Adrenal gland (tissue), 12 donors: ENCODE measurements around the gene PIWIL4. TPM values are rescaled to one million over a fixed set of nuclear protein-coding genes. Genes with fewer than 3 reads are reported as not detected.

ENCODE experiments used
- DNase-seq, 7 donors: peaks; one replicate each; pipeline ENCODE4 v3.0.0-alpha.2; 2019 to 2020
- H3K27ac ChIP-seq, 5 donors: fragments of 200-600 bp; sonication (generic) in 4 of 5; 1 replicate in 3 of 5; 2 replicates in 2 of 5; pipeline versions ENCODE4 v1.5.1 to v1.8.0; 2016 to 2020; ENCODE audit warnings: mild to moderate bottlenecking in 1 of 5
- H3K27me3 ChIP-seq: fragments of 200-600 bp; 2 replicates; pipeline ENCODE4 v1.8.0; 2021
- H3K36me3 ChIP-seq, 2 donors: fragments of 200-600 bp; replicated peaks in 1 of 2; 1 replicate in 1 of 2; 2 replicates in 1 of 2; pipeline versions ENCODE4 v1.5.1 to v1.8.0; 2018 to 2022
- H3K4me1 ChIP-seq, 2 donors: fragments of 200-600 bp; replicated peaks in 1 of 2; 1 replicate in 1 of 2; 2 replicates in 1 of 2; pipeline versions ENCODE4 v1.5.1 to v1.8.0; 2018 to 2021
- H3K4me3 ChIP-seq, 4 donors: fragments of 200-600 bp; sonication (generic) in 3 of 4; one replicate each; pipeline ENCODE4 v1.5.1; 2016 to 2018
- H3K9me3 ChIP-seq, 3 donors: fragments of 200-600 bp; sonication (generic) in 1 of 3; replicated peaks in 1 of 3; 1 replicate in 2 of 3; 2 replicates in 1 of 3; pipeline versions ENCODE4 v1.5.1 to v1.8.0; 2016 to 2021
- CTCF ChIP-seq, 6 experiments: fragments of 450-650 bp in 4 of 6; fragments of 200-600 bp in 2 of 6; sonication (generic) in 1 of 6; IDR thresholded peaks; 1 replicate in 5 of 6; 2 replicates in 1 of 6; pipeline versions ENCODE4 v1.5.1 to v1.8.0; 2016 to 2021; ENCODE audit warnings: antibody characterized with exemption in 6 of 6, mild to moderate bottlenecking in 2 of 6, moderate library complexity in 1 of 6
- POLR2A ChIP-seq, 2 donors: fragments of 450-650 bp; IDR thresholded peaks; one replicate each; pipeline ENCODE4 v1.6.1; 2017; ENCODE audit warnings: antibody characterized with exemption in 2 of 2, mild to moderate bottlenecking in 2 of 2, moderate library complexity in 1 of 2
- WGBS, 4 donors: extraction: QIAGEN DNeasy Blood & Tissue Kit in 2 of 4; methylation state at CpG; one replicate each; pipeline versions ENCODE4 v1.1.5 to v1.1.7; 2013 to 2017; 5-methylcytosine and 5-hydroxymethylcytosine counted together
- intact Hi-C, 2 donors: fragments of 100-400 bp; cut with DNase I; formaldehyde crosslinking; loops; one replicate each; pipeline versions ENCODE4 v1.14.1 to v1.15.0; 2022 to 2023
- polyA plus RNA-seq, 3 donors: library from polyadenylated mRNA; stranded (reverse); fragments of 200-250 nt in 2 of 3; fragments of 350-450 nt in 1 of 3; fragmentation: Illumina TruSeq in 1 of 3; extraction: RNeasy Lipid Tissue Mini Kit (QIAGEN cat#74804) in 1 of 3; gene quantifications; one replicate each; pipeline ENCODE4 v1.2.3, GENCODE V29; 2013 to 2014
- total RNA-seq, 9 donors: library from RNA; depleted of rRNA in 4 of 9; stranded (reverse); fragments of >200 nt in 4 of 9; fragments of 120-200 nt in 1 of 9; fragmentation: NEBNext Ultra II Directional in 1 of 9; extraction: Animal tissue kit (Norgen Biotek cat#: 25700) in 1 of 9; gene quantifications; one replicate each; pipeline versions ENCODE4 v1.1.0 to v1.2.4, GENCODE V29; 2013 to 2023
- donor health status: healthy with polysubstance abuse.
- donor health status: Bipolar disorder and iron deficiency.
- donor health status: DM: yes; HTN: yes; CAD: no.
- donor health status: DM: no; HTN: no; CAD: no.
- donor health status: DM: no; HTN: no; CAD: no.
- donor health status: DM: yes; HTN: yes; CAD: no.

PIWIL4 gene
- total and polyA plus RNA-seq, 12 donors: 0.12 to 3.0 (median 1.6) TPM

GRCh38 chr11:94593030-94593429, 25.9 kb downstream of the PIWIL4 start:
- H3K4me3 ChIP-seq: no peak overlapping the region
- DNase-seq: no peak
- WGBS, 4 donors: 77 to 89% (median 82%) methylated on average over 2 of the region's 2 CpGs
- H3K9me3 ChIP-seq: no peaks in the 10 kb centered on the region
- no peaks in the 10 kb centered on the region for H3K36me3 ChIP-seq
- H3K27me3 ChIP-seq: no peaks in the 10 kb centered on the region
- no peak overlapping the region for H3K27ac ChIP-seq
- intact Hi-C loops: loop anchor here in 1 of 2 donors (10.0 kb wide), 1 partner anchor 68 kb away; no protein-coding TSS in a partner anchor
- H3K4me1 ChIP-seq: no peaks in the 10 kb centered on the region
- TF ChIP-seq CTCF (IDR thresholded peaks at IDR 0.05) (no peak), POLR2A (IDR thresholded peaks at IDR 0.05) (no peak)

- 94 to 97% (median 95%) methylated on average over 6 of the region's 6 CpGs for WGBS, 4 donors
- no peak for DNase-seq
- Histone ChIP-seq H3K36me3 (no peaks in the 10 kb centered on the region), H3K27me3 (no peaks in the 10 kb centered on the region), H3K4me1 (no peaks in the 10 kb centered on the region), H3K27ac (no peak overlapping the region), H3K9me3 (no peaks in the 10 kb centered on the region), H3K4me3 (no peak overlapping the region)
- intact Hi-C loops: loop anchor here in 1 of 2 donors (10.0 kb wide), 1 partner anchor 70 kb away; no protein-coding TSS in a partner anchor
- TF ChIP-seq POLR2A (IDR thresholded peaks at IDR 0.05) (no peak), CTCF (IDR thresholded peaks at IDR 0.05) (no peak)
These were observed 27.9 kb downstream of the PIWIL4 start for GRCh38 chr11:94595076-94595475.

GRCh38 chr11:94597896-94598295, 30.7 kb downstream of the PIWIL4 start:
- 62 to 85% (median 74%) methylated on average over 2 of the region's 2 CpGs for WGBS, 4 donors
- TF ChIP-seq POLR2A (IDR thresholded peaks at IDR 0.05) (no peak), CTCF (IDR thresholded peaks at IDR 0.05) (peak in 1 of 6 experiments; percentile 22)
- Histone ChIP-seq H3K9me3 (no peaks in the 10 kb centered on the region), H3K27me3 (no peaks in the 10 kb centered on the region), H3K4me1 (peaks cover 8 to 9% of the 10 kb centered on the region in 2 donors), H3K36me3 (no peaks in the 10 kb centered on the region), H3K27ac (no peak overlapping the region), H3K4me3 (no peak overlapping the region)
- intact Hi-C loops: loop anchor here in 1 of 2 donors (10.0 kb wide), 1 partner anchor 73 kb away; no protein-coding TSS in a partner anchor
- DNase-seq: peak in 1 of 7 donors; percentile 10

GRCh38 chr11:94599510-94599909, 32.3 kb downstream of the PIWIL4 start:
- no peaks in the 10 kb centered on the region for H3K36me3 ChIP-seq
- DNase-seq: no peak
- no peak overlapping the region for H3K4me3 ChIP-seq
- no peaks in the 10 kb centered on the region for H3K9me3 ChIP-seq
- H3K27me3 ChIP-seq: no peaks in the 10 kb centered on the region
- H3K4me1 ChIP-seq: peaks cover 8 to 10% of the 10 kb centered on the region in 2 donors
- H3K27ac ChIP-seq: no peak overlapping the region
- TF ChIP-seq CTCF (IDR thresholded peaks at IDR 0.05) (no peak), POLR2A (IDR thresholded peaks at IDR 0.05) (no peak)
- 70 to 100% (median 90%) methylated on average over 1 to 3 of the region's 3 CpGs for WGBS, 4 donors
- intact Hi-C loops: loop anchor here in 1 of 2 donors (10.0 kb wide), 1 partner anchor 75 kb away; no protein-coding TSS in a partner anchor
